GM12801 (cell line): ENCODE data around the gene DTNA.

Source experiments
- TF ChIP-seq, protein P1 (sequence below): IDR thresholded peaks from one replicate; pipeline ENCODE4 v1.5.1; 2011; ENCODE audit warnings: control low read depth; ENCODE audit not compliant: insufficient read length; ENCODE audit errors: extremely low read depth

The DTNA gene

DNA sequence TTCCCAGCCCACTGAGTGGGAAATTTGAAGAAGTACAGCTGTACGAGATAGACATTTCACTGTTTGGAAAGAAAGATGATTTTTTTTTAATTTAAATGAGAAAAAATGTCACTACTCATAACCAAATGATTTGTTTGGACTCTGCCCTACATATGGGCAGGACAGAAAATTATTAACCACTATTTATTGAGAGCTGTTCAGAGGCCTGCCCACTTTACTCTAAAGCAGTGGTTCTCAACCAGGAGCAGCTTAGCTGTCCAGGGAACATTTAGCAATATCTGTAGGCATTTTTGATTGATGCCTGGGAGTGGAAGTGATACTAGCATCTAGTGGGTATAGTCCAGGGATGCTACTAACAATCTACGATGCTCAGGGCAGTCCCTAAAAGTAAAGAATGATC lies 13.4 kb upstream of the DTNA start:
- TF ChIP-seq, protein P1, sequence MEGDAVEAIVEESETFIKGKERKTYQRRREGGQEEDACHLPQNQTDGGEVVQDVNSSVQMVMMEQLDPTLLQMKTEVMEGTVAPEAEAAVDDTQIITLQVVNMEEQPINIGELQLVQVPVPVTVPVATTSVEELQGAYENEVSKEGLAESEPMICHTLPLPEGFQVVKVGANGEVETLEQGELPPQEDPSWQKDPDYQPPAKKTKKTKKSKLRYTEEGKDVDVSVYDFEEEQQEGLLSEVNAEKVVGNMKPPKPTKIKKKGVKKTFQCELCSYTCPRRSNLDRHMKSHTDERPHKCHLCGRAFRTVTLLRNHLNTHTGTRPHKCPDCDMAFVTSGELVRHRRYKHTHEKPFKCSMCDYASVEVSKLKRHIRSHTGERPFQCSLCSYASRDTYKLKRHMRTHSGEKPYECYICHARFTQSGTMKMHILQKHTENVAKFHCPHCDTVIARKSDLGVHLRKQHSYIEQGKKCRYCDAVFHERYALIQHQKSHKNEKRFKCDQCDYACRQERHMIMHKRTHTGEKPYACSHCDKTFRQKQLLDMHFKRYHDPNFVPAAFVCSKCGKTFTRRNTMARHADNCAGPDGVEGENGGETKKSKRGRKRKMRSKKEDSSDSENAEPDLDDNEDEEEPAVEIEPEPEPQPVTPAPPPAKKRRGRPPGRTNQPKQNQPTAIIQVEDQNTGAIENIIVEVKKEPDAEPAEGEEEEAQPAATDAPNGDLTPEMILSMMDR = no peak

DNA sequence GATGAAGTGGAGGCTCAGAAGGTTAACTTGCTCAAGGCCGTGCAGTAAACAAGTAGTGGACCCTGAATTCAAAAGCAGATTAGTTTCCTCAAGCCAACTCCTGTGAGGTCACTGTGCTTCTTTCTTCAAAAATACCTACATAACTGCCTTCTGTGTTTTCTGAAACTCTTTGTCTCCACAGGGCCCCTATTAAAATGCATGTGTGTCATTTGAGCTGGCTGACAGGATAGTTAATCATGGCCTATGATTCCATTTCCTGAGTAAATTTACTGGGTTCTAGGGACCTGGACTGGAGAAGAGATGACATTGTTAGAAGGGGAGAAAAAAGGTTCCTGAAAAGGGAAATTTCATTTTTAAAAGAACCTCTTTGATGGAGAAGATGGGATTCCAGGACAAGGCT lies 12.9 kb upstream of the DTNA start:
- TF ChIP-seq, protein P1 = no peak

DNA sequence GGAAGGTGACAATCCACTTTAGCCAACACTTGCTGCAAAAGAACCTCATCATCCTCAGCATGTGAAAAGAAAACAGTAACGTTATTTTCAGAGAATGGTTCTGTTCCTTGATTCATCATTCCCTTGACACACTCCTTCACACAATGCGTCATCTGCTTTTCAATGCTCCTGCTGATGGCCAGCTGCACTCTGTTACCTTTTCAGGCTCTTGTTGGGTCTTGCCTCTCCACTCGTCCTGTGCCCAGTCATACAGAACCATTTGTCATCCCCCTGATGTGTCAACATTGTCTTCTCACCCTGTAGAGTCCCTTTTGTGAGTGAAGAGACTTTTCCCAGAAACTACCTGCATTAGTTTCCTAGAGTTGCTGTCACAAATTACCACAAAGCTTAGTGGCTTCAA lies 12.2 kb upstream of the DTNA start:
- TF ChIP-seq, protein P1 = no peak

DNA sequence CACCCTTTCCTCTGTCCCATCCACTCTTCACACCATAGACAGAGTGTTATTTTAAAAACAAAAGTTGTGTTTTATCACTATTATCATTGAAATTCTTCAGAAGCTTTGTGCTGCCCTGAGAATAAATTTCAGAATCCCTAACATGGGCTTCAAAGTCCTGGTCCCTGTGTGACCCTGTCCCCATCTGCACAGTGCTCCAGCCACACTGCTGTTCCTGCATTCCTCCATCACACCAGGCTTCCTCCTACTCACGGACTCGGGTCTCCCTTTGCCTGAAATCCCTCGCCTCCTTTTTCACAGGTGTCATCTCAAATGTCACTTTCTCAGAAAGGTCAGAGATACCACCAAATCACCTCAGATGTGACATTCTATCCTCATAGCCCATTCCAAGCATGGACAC lies 8.2 kb upstream of the DTNA start:
- TF ChIP-seq, protein P1 = no peak

DNA sequence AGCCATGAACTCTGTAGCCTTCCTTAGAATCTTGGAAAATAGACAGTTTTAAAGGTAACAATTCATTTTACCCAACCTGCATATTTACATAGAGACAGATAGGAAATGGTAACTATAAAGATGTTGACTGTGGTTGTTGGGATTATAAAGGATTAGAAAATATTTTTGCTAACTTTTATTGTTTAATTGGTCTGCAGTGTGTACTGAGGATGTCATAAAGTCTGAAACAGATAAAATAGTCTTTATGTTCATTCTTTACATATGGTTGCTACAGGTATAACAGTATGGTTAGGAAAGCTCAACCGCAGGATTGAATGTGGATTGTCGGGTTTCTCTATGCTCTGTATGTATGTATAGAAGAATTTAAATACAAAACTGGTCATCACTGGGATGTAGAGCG lies 7.3 kb upstream of the DTNA start:
- TF ChIP-seq, protein P1 = no peak

DNA sequence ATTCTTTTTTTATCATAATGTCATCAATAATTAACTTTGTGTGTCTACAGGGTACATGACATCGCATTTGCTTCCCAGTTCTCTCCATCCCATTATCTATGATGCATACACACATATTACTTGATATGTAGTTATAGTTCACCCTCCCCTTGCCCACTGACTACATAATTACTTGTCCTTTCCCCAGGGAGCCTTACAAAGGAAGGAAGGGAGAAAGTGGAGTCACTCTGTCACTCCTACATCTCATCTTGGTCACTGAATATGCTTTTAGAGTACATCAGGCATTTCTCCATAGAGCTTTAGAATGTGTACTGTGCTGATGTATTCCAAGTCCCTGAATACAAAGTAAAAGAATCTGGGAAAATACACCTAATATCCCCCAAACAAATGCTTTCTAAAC lies 6.0 kb upstream of the DTNA start:
- TF ChIP-seq, protein P1 = no peak

DNA sequence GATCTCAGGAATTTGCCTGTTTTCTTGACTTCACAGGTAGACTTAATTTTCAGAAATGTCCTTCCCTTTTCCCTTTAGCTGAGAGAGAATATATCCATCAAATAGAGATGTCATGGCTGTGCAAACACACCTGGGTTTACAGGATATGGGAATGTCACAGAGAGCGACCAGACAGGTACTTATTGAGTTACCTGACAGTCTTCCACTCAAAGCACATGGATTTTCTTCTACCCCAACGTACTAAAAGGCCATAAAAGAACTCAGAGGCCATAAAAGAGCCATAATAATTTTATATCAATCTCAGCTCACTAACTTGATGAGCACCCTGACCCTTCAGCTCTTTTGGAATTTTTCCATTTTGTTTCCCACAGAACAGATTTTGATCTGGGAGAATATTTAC lies 5.3 kb upstream of the DTNA start:
- TF ChIP-seq, protein P1 = no peak

DNA sequence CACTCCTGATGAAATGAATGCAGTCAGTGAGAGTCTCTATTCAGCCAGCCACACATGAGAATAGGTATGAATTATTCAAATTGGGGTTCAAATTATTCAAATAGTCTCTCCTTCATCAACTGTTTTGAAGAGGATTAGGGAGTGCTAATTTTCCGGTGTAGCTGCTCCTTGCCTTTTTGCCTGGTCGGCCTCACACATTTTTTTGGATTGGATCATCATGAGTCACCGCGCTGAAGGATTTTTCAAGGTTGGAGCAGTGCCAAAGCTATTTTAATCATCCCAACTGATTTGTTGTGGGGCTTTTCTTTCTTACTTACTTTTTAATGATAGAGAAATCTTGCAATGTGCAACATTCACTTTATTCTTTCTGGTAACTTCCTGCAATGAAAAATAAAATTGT lies 2.4 kb upstream of the DTNA start:
- TF ChIP-seq, protein P1 = no peak
